Right lobe of liver (tissue), 6 donors: ENCODE measurements around the gene APOL3. TPM values are rescaled to one million over a fixed set of nuclear protein-coding genes. Genes with fewer than 3 reads are reported as not detected.

ENCODE experiments used
- ATAC-seq, 4 donors: fragments of 200-7000 bp; cut with Tn5 transposase; one replicate each; pipeline ENCODE4 v1.9.1; 2020; ENCODE audit warnings: mild to moderate bottlenecking in 4 of 4, moderate library complexity in 4 of 4
- DNase-seq, 3 donors: peaks; one replicate each; pipeline ENCODE4 v3.0.0-alpha.2; 2020
- H3K27ac ChIP-seq, 3 donors: fragments of 200-600 bp; one replicate each; pipeline ENCODE4 v1.8.0; 2022
- H3K27me3 ChIP-seq, 2 donors: fragments of 200-600 bp; one replicate each; pipeline ENCODE4 v1.8.0; 2022
- H3K36me3 ChIP-seq, 4 donors: fragments of 200-600 bp; sonication (generic) in 1 of 4; one replicate each; pipeline versions ENCODE4 v1.5.1 to v1.8.0; 2017 to 2022; ENCODE audit warnings: control low read depth in 1 of 4
- H3K4me1 ChIP-seq, 4 donors: fragments of 200-600 bp; sonication (generic) in 1 of 4; one replicate each; pipeline versions ENCODE4 v1.5.1 to v1.8.0; 2017 to 2022; ENCODE audit warnings: control low read depth in 1 of 4
- H3K4me3 ChIP-seq, 3 donors: fragments of 200-600 bp; one replicate each; pipeline ENCODE4 v1.8.0; 2022
- H3K9me3 ChIP-seq, 4 donors: fragments of 200-600 bp; sonication (generic) in 1 of 4; one replicate each; pipeline versions ENCODE4 v1.5.1 to v1.8.0; 2017 to 2022; ENCODE audit warnings: control low read depth in 1 of 4
- POLR2A ChIP-seq: fragments of 450-650 bp; IDR thresholded peaks from one replicate; pipeline ENCODE4 v1.6.1; 2017; ENCODE audit warnings: antibody characterized with exemption, mild to moderate bottlenecking
- WGBS: methylation state at CpG from one replicate; pipeline ENCODE4 v1.1.6; 2018; ENCODE audit warnings: low coverage, low lambda C conversion rate; ENCODE audit not compliant: insufficient coverage; ENCODE audit errors: missing lambda C conversion rate; 5-methylcytosine and 5-hydroxymethylcytosine counted together
- intact Hi-C, 2 donors: fragments of 100-400 bp; cut with DNase I; formaldehyde crosslinking; loops; one replicate each; pipeline versions ENCODE4 v1.11.2 to v1.14.1; 2022
- total RNA-seq, 6 experiments: library from RNA; depleted of rRNA in 2 of 6; stranded (reverse); fragments of >200 nt in 2 of 6; fragmentation: NEBNext Ultra II Directional in 3 of 6; extraction: Animal tissue kit (Norgen Biotek cat#: 25700) in 3 of 6; gene quantifications; one replicate each; pipeline versions ENCODE4 v1.1.0 to v1.2.4, GENCODE V29; 2016 to 2023
- TF ChIP-seq, protein P1 (sequence below), 4 donors: fragments of 200-600 bp in 3 of 4; fragments of 450-650 bp in 1 of 4; IDR thresholded peaks; one replicate each; pipeline versions ENCODE4 v1.5.1 to v1.8.0; 2016 to 2022; ENCODE audit warnings: antibody characterized with exemption in 4 of 4, mild to moderate bottlenecking in 2 of 4
- donor health status: DM: no; HTN: yes; CAD: no.
- donor health status: DM: no; HTN: no; CAD: no.
- donor health status: DM: no; HTN: no; CAD: no.
- donor health status: DM: no; HTN: yes; CAD: no.
- donor health status: DM: no; HTN: yes; CAD: no.

The APOL3 gene
- total RNA-seq, 6 experiments from 2014 or later = 21.7 to 80.5 (median 30.2) TPM

GRCh38 chr22:36166518-36167220 is 6.1 kb upstream of the APOL3 start:
- H3K9me3 ChIP-seq = no peaks in the 10 kb centered on the region
- WGBS = 13% methylated on average over 8 of the region's 10 CpGs
- no peaks in the 10 kb centered on the region for H3K27me3 ChIP-seq
- peak overlapping the region; percentile 74 to 96 (median 94) for H3K27ac ChIP-seq
- TF ChIP-seq, protein P1, sequence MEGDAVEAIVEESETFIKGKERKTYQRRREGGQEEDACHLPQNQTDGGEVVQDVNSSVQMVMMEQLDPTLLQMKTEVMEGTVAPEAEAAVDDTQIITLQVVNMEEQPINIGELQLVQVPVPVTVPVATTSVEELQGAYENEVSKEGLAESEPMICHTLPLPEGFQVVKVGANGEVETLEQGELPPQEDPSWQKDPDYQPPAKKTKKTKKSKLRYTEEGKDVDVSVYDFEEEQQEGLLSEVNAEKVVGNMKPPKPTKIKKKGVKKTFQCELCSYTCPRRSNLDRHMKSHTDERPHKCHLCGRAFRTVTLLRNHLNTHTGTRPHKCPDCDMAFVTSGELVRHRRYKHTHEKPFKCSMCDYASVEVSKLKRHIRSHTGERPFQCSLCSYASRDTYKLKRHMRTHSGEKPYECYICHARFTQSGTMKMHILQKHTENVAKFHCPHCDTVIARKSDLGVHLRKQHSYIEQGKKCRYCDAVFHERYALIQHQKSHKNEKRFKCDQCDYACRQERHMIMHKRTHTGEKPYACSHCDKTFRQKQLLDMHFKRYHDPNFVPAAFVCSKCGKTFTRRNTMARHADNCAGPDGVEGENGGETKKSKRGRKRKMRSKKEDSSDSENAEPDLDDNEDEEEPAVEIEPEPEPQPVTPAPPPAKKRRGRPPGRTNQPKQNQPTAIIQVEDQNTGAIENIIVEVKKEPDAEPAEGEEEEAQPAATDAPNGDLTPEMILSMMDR (IDR thresholded peaks at IDR 0.05) = no peak
- no peak for TF ChIP-seq POLR2A
- intact Hi-C loops = no loop called here
- H3K36me3 ChIP-seq = no peaks in the 10 kb centered on the region
- DNase-seq = peak; percentile 56 to 89 (median 83)
- peak overlapping the region in 1 of 3 donors; percentile 25 for H3K4me3 ChIP-seq
- peak; percentile 63 to 81 (median 74) for ATAC-seq
- peaks cover 0 to 49% (median 20%) of the 10 kb centered on the region in 4 donors for H3K4me1 ChIP-seq

GRCh38 chr22:36166086-36166485 is 5.5 kb upstream of the APOL3 start:
- DNase-seq (no peak), ATAC-seq (peak; percentile 23 to 56 (median 50))
- WGBS = 49% methylated on average over 3 of the region's 3 CpGs
- Histone ChIP-seq H3K4me3 (peak overlapping the region in 1 of 3 donors; percentile 25), H3K27ac (peak overlapping the region; percentile 74 to 96 (median 94)), H3K36me3 (no peaks in the 10 kb centered on the region), H3K9me3 (no peaks in the 10 kb centered on the region), H3K4me1 (peaks cover 0 to 52% (median 22%) of the 10 kb centered on the region in 4 donors), H3K27me3 (no peaks in the 10 kb centered on the region)
- intact Hi-C loops = no loop called here
- no peak for TF ChIP-seq POLR2A
- TF ChIP-seq, protein P1 (IDR thresholded peaks at IDR 0.05) = no peak

GRCh38 chr22:36165141-36165540 is 4.6 kb upstream of the APOL3 start:
- H3K9me3 ChIP-seq = no peaks in the 10 kb centered on the region
- H3K4me1 ChIP-seq = peaks cover 0 to 55% (median 23%) of the 10 kb centered on the region in 4 donors
- H3K36me3 ChIP-seq = no peaks in the 10 kb centered on the region
- peak; percentile 29 to 68 (median 38) for ATAC-seq
- TF ChIP-seq POLR2A = peak; percentile 38
- TF ChIP-seq, protein P1 (IDR thresholded peaks at IDR 0.05) = no peak
- no peaks in the 10 kb centered on the region for H3K27me3 ChIP-seq
- peak overlapping the region in 2 of 3 donors; percentile 21 to 59 for H3K4me3 ChIP-seq
- H3K27ac ChIP-seq = peak overlapping the region; percentile 74 to 96 (median 94)
- no peak for DNase-seq
- WGBS = 28% methylated on average over 2 of the region's 2 CpGs
- intact Hi-C loops = no loop called here

DNA sequence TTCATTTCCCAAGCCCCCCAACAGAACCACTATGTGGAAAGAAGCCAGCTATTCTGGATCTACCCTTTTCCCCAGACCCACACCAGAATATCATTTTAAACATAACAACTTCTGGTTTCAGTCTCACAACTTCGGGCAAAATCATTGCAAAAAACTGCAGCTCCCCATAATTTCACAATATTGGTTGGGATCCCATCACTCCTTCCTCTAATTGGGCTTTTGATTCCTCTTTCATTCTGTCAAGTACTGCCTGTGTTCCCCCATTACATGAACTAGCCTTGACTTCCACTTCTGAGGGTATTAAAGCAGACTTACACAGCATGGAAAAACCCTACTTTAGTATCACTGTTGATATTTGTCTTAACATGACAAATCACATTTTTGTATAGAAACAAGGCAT is 4.1 kb upstream of the APOL3 start:
- ATAC-seq = peak; percentile 1 to 16 (median 8)
- Histone ChIP-seq H3K27me3 (no peaks in the 10 kb centered on the region), H3K4me1 (peaks cover 0 to 60% (median 25%) of the 10 kb centered on the region in 4 donors), H3K9me3 (no peaks in the 10 kb centered on the region), H3K27ac (peak overlapping the region; percentile 74 to 96 (median 94)), H3K4me3 (peak overlapping the region in 2 of 3 donors; percentile 21 to 59), H3K36me3 (no peaks in the 10 kb centered on the region)
- 18% methylated on average over 1 of the region's 1 CpG for WGBS
- TF ChIP-seq, protein P1 (IDR thresholded peaks at IDR 0.05) = no peak
- no peak for TF ChIP-seq POLR2A
- intact Hi-C loops = no loop called here
- no peak for DNase-seq
